LNCAP (cell line): Measurements from ENCODE around the gene CACNA1C.

Experiments used
- CTCF ChIP-seq: fragments of 450-650 bp; IDR thresholded peaks from 2 replicates; pipeline ENCODE4 v1.5.1; 2017; ENCODE audit warnings: mild to moderate bottlenecking

Gene CACNA1C

GRCh38 chr12:2097617-2098016 is 44.8 kb downstream of the CACNA1C start:
- no peak for TF ChIP-seq CTCF

GRCh38 chr12:2098852-2099251 is 46.1 kb downstream of the CACNA1C start:
- TF ChIP-seq CTCF: no peak

- no peak for TF ChIP-seq CTCF
These were observed 46.8 kb downstream of the CACNA1C start for GRCh38 chr12:2099595-2099994.

- TF ChIP-seq CTCF: no peak
These were observed 48.6 kb downstream of the CACNA1C start for GRCh38 chr12:2101359-2101758.

GRCh38 chr12:2101771-2102170 is 49.0 kb downstream of the CACNA1C start:
- no peak for TF ChIP-seq CTCF

GRCh38 chr12:2108166-2108565 is 55.4 kb downstream of the CACNA1C start:
- no peak for TF ChIP-seq CTCF

- TF ChIP-seq CTCF: no peak
These were observed 56.3 kb downstream of the CACNA1C start for GRCh38 chr12:2108975-2109671.

GRCh38 chr12:2110127-2110526 is 57.3 kb downstream of the CACNA1C start:
- TF ChIP-seq CTCF: no peak
